ENCODE results near the gene DUSP9. TPM values are rescaled to one million over a fixed set of nuclear protein-coding genes. Genes with fewer than 3 reads are reported as not detected.
A peak's percentile ranks its signal among the peaks of the same experiment; 100 is the strongest.

The DUSP9 gene
- total and polyA plus RNA-seq, 12 donors: 0.03 to 0.09 TPM; not detected in 10

DNA sequence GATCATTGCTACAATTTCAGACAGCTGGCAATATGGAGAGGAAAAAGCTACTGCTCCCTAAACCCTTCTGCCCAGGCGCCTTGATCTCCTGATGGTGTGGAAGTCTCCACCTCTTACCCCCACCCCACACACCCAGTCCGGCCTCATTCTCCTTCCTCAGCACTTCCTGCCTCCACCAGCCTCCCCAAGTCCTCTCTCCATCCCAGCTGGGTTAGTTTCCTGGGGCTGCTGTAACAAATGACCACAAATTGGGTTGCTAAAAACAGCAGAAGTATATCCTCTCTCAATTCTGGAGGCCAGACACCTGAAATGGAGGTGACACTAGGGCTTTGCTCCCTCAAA, 47.0 kb upstream of the DUSP9 start:
- ATAC-seq (peak in 1 of 8 donors; percentile 25), DNase-seq (no peak)
- TF ChIP-seq CTCF (IDR thresholded peaks at IDR 0.05): no peak
- H3K36me3 ChIP-seq: peaks cover 0 to 8% (median 0%) of the 10 kb centered on the region in 9 donors
- H3K27me3 ChIP-seq: no peaks in the 10 kb centered on the region
- peak overlapping the region in 9 of 10 donors; percentile 45 to 75 (median 69) for H3K4me3 ChIP-seq
- intact Hi-C loops (cut with DNase I): loop anchor here in 2 of 10 donors (10.0 kb wide), 2 partner anchors 55 to 65 kb away; no protein-coding TSS in a partner anchor
- H3K27ac ChIP-seq: peak overlapping the region in 1 of 10 donors; percentile 83
- H3K4me1 ChIP-seq: peaks cover 0 to 25% (median 10%) of the 10 kb centered on the region in 9 donors
- WGBS, 2 donors: 16 to 30% methylated on average over 2 of the region's 2 CpGs
- no peaks in the 10 kb centered on the region for H3K9me3 ChIP-seq

DNA sequence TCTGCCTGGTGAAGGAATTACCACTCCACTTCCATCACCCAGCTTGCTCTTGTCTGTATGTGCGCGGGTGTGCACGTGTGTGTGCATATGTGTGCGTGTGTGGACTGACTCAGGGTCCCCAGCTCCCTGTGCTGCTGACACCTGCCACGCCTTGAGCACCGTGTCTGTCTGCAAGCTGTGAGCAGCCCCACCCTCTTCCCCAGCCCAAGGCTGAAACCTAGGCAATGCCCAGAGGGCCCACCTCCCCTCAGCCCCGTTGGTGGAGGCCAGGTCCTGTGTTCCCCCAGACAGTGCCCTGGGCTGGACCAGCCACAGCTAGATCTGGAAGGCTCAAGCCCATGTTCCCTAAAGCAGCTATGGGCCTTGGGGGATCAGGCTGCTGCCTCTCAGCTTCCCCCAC, 46.1 kb upstream of the DUSP9 start:
- WGBS, 2 donors: 86 to 90% methylated on average over 5 to 7 of the region's 7 CpGs
- peaks cover 0 to 25% (median 10%) of the 10 kb centered on the region in 9 donors for H3K4me1 ChIP-seq

DNA sequence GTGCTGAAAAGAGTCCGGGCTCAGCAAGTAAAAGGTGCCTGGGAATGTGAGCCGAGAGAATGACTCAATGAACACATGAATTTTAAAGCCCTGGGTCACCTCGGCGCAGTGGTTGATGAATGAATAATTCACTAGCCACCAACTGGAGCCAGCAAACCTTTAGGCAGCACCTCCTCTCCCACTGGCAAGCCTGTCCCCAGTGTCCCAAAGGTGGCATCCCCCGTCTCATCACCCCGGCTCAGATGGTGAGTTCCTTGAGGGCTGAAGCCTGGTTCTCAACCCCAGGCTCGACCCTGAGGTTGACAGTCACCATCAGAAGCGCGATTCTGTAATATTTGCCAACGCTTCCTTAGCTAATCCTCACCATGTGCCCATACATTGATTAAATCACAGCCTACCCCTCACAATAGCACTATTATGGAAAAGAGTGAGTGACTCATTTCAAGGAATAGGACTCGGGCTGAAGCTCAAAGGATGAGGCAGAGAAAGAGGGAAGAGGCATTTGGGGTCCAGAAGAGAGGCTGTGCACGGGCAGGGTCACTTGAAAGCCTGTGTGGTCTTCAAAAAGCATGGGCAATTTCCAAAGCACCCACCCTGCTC, 45.4 kb upstream of the DUSP9 start:
- TF ChIP-seq CTCF (IDR thresholded peaks at IDR 0.05): no peak

More for the DNA sequence above, 46.1 kb upstream of the DUSP9 start:
- DNase-seq (no peak), ATAC-seq (no peak)
- Histone ChIP-seq H3K27me3 (peaks cover 0 to under 1% (median 0%) of the 10 kb centered on the region in 7 donors), H3K9me3 (no peaks in the 10 kb centered on the region), H3K4me3 (no peak overlapping the region), H3K27ac (no peak overlapping the region), H3K36me3 (peaks cover 0 to 2% (median 0%) of the 10 kb centered on the region in 9 donors)
- intact Hi-C loops (cut with DNase I): loop anchor here in 2 of 10 donors (10.0 kb wide), 2 partner anchors 54 to 64 kb away; no protein-coding TSS in a partner anchor
- no peak for TF ChIP-seq CTCF (IDR thresholded peaks at IDR 0.05)

DNA sequence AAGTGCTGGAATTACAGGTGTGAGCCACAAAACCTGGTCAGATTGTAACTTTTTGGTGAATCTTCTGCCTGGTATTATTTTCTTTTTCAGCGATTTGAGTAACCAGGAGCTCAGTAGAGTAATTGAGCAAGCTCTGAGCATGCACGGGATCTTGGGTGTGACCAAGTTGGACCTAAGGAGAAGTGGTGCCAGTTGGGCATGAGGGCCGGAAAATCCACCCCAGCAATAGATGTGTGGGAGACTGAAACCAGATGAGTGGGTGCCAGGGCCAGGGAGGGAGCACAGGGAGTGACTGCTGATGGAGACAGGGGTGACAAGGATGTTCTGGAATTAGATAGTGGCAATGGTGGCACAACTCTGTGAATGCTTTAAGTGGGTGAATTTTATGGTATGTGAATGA, 44.4 kb upstream of the DUSP9 start:
- Histone ChIP-seq H3K27ac (no peak overlapping the region), H3K27me3 (peaks cover 0 to 17% (median 0%) of the 10 kb centered on the region in 7 donors), H3K9me3 (no peaks in the 10 kb centered on the region), H3K4me1 (peaks cover 0 to 20% (median 10%) of the 10 kb centered on the region in 9 donors), H3K4me3 (no peak overlapping the region), H3K36me3 (no peaks in the 10 kb centered on the region)
- no peak for DNase-seq
- ATAC-seq: no peak
- 89 to 93% methylated on average over 3 of the region's 3 CpGs for WGBS, 2 donors
- no peak for TF ChIP-seq CTCF (IDR thresholded peaks at IDR 0.05)
- intact Hi-C loops (cut with DNase I): loop anchor here in 2 of 10 donors (10.0 kb wide), 2 partner anchors 52 to 62 kb away; no protein-coding TSS in a partner anchor

More for the DNA sequence above, 45.4 kb upstream of the DUSP9 start:
- H3K27ac ChIP-seq: no peak overlapping the region
- H3K36me3 ChIP-seq: no peaks in the 10 kb centered on the region
- ATAC-seq (no peak), DNase-seq (no peak)
- peaks cover 0 to 25% (median 10%) of the 10 kb centered on the region in 9 donors for H3K4me1 ChIP-seq
- H3K27me3 ChIP-seq: peaks cover 0 to 8% (median 0%) of the 10 kb centered on the region in 7 donors
- no peak overlapping the region for H3K4me3 ChIP-seq
- intact Hi-C loops (cut with DNase I): loop anchor here in 2 of 10 donors (10.0 kb wide), 2 partner anchors 53 to 63 kb away; no protein-coding TSS in a partner anchor
- no peaks in the 10 kb centered on the region for H3K9me3 ChIP-seq
- 92 to 96% methylated on average over 12 of the region's 12 CpGs for WGBS, 2 donors

Data from heart right ventricle (tissue), 16 donors.